H1 (cell line): ENCODE data around the gene LRRTM3. TPM values are rescaled to one million over a fixed set of nuclear protein-coding genes. Genes with fewer than 3 reads are reported as not detected.

Source experiments
- BACH1 ChIP-seq: IDR thresholded peaks from 2 replicates; pipeline ENCODE4 v1.6.1; 2012; ENCODE audit warnings: low read length, improper control_type of control experiment
- EZH2 ChIP-seq: fragments of 200-600 bp; sonication (generic); IDR thresholded peaks from 2 replicates; pipeline ENCODE4 v1.7.1; 2012; ENCODE audit warnings: low read depth, mild to moderate bottlenecking, moderate library complexity, low read length, inconsistent platforms; ENCODE audit not compliant: severe bottlenecking
- FOSL1 ChIP-seq: IDR thresholded peaks from 2 replicates; pipeline ENCODE4 v1.6.1; 2011; ENCODE audit warnings: mild to moderate bottlenecking, low read depth, low read length, moderate library complexity; ENCODE audit not compliant: insufficient read depth
- JUN ChIP-seq: IDR thresholded peaks from 2 replicates; pipeline ENCODE4 v1.6.1; 2011; ENCODE audit warnings: low read depth, mild to moderate bottlenecking, improper control_type of control experiment, low read length
- JUND ChIP-seq: IDR thresholded peaks from 2 replicates; pipeline ENCODE4 v1.6.1; 2011; ENCODE audit warnings: mild to moderate bottlenecking, improper control_type of control experiment, low read length
- TAF7 ChIP-seq: optimal IDR thresholded peaks from 2 replicates; pipeline ENCODE3; 2011; ENCODE audit warnings: low read depth, mild to moderate bottlenecking, inconsistent platforms, low read length, moderate library complexity, borderline replicate concordance
- polyA plus RNA-seq, 7 experiments: library from polyadenylated mRNA; depleted of rRNA in 3 of 7; stranded (reverse) in 5 of 7; unstranded in 2 of 7; fragments of >200 nt in 5 of 7; fragments of 200-250 nt in 2 of 7; gene quantifications; 1 replicate in 5 of 7; 2 replicates in 1 of 7; 4 replicates in 1 of 7; pipeline versions ENCODE4 v1.2.1 to v1.2.3, GENCODE V29; 2011 to 2013; ENCODE audit warnings: missing spikeins in 2 of 7, mixed read lengths in 2 of 7
- total RNA-seq: library from RNA; stranded (reverse); fragmentation: NEBNext Ultra II Directional; extraction: Animal tissue kit (Norgen Biotek cat#: 25700); gene quantifications from 2 replicates; pipeline ENCODE4 v1.2.1, GENCODE V29; 2021
- TF ChIP-seq, protein P1 (sequence below): fragments of 300-600 bp; sonication (generic); IDR thresholded peaks from 2 replicates; pipeline ENCODE4 v1.7.1; 2012; ENCODE audit warnings: low read length, moderate library complexity, mild to moderate bottlenecking, inconsistent platforms; ENCODE audit not compliant: insufficient replicate concordance

Gene LRRTM3
- total and polyA plus RNA-seq, 2 of the 8 experiments (the other 6 are each of a cell fraction or from before 2014, with no cell fraction given) = 0.33 to 0.48 TPM

GRCh38 chr10:66882271-66882670 is 43.6 kb upstream of the LRRTM3 start (continued):
- TF ChIP-seq, protein P1, sequence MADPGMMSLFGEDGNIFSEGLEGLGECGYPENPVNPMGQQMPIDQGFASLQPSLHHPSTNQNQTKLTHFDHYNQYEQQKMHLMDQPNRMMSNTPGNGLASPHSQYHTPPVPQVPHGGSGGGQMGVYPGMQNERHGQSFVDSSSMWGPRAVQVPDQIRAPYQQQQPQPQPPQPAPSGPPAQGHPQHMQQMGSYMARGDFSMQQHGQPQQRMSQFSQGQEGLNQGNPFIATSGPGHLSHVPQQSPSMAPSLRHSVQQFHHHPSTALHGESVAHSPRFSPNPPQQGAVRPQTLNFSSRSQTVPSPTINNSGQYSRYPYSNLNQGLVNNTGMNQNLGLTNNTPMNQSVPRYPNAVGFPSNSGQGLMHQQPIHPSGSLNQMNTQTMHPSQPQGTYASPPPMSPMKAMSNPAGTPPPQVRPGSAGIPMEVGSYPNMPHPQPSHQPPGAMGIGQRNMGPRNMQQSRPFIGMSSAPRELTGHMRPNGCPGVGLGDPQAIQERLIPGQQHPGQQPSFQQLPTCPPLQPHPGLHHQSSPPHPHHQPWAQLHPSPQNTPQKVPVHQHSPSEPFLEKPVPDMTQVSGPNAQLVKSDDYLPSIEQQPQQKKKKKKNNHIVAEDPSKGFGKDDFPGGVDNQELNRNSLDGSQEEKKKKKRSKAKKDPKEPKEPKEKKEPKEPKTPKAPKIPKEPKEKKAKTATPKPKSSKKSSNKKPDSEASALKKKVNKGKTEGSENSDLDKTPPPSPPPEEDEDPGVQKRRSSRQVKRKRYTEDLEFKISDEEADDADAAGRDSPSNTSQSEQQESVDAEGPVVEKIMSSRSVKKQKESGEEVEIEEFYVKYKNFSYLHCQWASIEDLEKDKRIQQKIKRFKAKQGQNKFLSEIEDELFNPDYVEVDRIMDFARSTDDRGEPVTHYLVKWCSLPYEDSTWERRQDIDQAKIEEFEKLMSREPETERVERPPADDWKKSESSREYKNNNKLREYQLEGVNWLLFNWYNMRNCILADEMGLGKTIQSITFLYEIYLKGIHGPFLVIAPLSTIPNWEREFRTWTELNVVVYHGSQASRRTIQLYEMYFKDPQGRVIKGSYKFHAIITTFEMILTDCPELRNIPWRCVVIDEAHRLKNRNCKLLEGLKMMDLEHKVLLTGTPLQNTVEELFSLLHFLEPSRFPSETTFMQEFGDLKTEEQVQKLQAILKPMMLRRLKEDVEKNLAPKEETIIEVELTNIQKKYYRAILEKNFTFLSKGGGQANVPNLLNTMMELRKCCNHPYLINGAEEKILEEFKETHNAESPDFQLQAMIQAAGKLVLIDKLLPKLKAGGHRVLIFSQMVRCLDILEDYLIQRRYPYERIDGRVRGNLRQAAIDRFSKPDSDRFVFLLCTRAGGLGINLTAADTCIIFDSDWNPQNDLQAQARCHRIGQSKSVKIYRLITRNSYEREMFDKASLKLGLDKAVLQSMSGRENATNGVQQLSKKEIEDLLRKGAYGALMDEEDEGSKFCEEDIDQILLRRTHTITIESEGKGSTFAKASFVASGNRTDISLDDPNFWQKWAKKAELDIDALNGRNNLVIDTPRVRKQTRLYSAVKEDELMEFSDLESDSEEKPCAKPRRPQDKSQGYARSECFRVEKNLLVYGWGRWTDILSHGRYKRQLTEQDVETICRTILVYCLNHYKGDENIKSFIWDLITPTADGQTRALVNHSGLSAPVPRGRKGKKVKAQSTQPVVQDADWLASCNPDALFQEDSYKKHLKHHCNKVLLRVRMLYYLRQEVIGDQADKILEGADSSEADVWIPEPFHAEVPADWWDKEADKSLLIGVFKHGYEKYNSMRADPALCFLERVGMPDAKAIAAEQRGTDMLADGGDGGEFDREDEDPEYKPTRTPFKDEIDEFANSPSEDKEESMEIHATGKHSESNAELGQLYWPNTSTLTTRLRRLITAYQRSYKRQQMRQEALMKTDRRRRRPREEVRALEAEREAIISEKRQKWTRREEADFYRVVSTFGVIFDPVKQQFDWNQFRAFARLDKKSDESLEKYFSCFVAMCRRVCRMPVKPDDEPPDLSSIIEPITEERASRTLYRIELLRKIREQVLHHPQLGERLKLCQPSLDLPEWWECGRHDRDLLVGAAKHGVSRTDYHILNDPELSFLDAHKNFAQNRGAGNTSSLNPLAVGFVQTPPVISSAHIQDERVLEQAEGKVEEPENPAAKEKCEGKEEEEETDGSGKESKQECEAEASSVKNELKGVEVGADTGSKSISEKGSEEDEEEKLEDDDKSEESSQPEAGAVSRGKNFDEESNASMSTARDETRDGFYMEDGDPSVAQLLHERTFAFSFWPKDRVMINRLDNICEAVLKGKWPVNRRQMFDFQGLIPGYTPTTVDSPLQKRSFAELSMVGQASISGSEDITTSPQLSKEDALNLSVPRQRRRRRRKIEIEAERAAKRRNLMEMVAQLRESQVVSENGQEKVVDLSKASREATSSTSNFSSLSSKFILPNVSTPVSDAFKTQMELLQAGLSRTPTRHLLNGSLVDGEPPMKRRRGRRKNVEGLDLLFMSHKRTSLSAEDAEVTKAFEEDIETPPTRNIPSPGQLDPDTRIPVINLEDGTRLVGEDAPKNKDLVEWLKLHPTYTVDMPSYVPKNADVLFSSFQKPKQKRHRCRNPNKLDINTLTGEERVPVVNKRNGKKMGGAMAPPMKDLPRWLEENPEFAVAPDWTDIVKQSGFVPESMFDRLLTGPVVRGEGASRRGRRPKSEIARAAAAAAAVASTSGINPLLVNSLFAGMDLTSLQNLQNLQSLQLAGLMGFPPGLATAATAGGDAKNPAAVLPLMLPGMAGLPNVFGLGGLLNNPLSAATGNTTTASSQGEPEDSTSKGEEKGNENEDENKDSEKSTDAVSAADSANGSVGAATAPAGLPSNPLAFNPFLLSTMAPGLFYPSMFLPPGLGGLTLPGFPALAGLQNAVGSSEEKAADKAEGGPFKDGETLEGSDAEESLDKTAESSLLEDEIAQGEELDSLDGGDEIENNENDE = no peak
- no peak for TF ChIP-seq JUND
- no peak for TF ChIP-seq FOSL1
- no peak for TF ChIP-seq BACH1
- no peak for TF ChIP-seq EZH2
- TF ChIP-seq JUN = no peak
- no peak for TF ChIP-seq TAF7
